GM06990 (cell line): ENCODE measurements around the gene RAG2.
"Not testable (repeated sequence)": the region's sequence is repeated elsewhere in the genome, so short reads cannot be mapped to it uniquely, and the experiment has no call there.

Experiments used
- DNase-seq: peaks from one replicate; pipeline ENCODE4 v3.0.0-alpha.2; 2011; ENCODE audit not compliant: insufficient read length; ENCODE audit errors: extremely low read depth
- H3K27me3 ChIP-seq: replicated peaks from 2 replicates; pipeline ENCODE4 v1.6.0; 2011; ENCODE audit warnings: low read length; ENCODE audit not compliant: control insufficient read depth, insufficient read depth
- H3K36me3 ChIP-seq: 2 replicates; pipeline ENCODE4 v1.5.1; 2011; ENCODE audit warnings: low read length; ENCODE audit not compliant: control insufficient read depth, insufficient read depth
- H3K4me3 ChIP-seq: replicated peaks from 2 replicates; pipeline ENCODE4 v1.5.1; 2011; ENCODE audit warnings: low read depth, mild to moderate bottlenecking, control low read depth, low read length
- TF ChIP-seq, protein P1 (sequence below): IDR thresholded peaks from 2 replicates; pipeline ENCODE4 v1.5.1; 2011; ENCODE audit warnings: low read length, control low read depth, mild to moderate bottlenecking, inconsistent platforms; ENCODE audit not compliant: insufficient read depth, poor library complexity, severe bottlenecking

RAG2 gene

DNA sequence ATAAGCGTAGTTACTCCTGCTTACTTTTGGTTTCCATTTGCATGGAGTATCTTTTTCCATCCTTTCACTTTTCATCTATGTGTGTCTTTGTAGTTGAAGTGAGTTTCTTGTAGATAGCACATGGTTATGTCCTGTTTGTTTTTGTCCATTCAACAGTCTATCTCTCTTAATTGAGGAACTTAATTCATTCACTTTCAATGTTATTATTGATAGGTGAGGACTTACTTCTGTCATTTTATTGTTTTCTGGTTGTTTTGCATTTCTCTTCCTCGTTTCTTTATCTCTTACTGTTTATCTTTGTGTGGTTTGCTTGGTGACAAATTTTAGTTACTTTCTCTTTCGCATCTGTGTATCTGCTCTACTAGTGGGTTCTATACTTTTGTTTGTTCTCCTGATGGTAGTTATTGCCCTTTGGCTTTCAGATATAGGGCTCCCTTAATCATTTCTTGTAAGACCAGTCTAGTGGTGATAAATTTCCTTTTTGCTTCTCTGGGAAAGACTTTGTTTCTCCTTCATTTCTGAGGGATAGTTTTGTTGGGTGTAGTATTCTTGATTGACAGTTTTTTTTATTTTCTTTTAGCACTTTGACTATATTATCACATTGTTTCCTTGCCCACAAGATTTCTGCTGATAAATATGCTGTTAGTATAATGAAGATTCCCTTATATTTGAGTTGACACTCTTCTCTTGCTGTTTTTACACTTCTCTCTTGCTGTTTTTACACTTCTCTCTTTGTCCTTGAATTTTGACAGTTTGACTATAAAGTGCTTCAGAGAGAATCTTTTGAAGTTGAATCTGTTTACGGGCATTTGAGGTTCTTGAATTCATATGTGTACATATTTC lies 39.2 kb downstream of the RAG2 start:
- TF ChIP-seq, protein P1, sequence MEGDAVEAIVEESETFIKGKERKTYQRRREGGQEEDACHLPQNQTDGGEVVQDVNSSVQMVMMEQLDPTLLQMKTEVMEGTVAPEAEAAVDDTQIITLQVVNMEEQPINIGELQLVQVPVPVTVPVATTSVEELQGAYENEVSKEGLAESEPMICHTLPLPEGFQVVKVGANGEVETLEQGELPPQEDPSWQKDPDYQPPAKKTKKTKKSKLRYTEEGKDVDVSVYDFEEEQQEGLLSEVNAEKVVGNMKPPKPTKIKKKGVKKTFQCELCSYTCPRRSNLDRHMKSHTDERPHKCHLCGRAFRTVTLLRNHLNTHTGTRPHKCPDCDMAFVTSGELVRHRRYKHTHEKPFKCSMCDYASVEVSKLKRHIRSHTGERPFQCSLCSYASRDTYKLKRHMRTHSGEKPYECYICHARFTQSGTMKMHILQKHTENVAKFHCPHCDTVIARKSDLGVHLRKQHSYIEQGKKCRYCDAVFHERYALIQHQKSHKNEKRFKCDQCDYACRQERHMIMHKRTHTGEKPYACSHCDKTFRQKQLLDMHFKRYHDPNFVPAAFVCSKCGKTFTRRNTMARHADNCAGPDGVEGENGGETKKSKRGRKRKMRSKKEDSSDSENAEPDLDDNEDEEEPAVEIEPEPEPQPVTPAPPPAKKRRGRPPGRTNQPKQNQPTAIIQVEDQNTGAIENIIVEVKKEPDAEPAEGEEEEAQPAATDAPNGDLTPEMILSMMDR, result no peak
- Histone ChIP-seq H3K4me3 (0 out of 2 replicates have a peak overlapping the region, but pooled peaks have one; percentile 11), H3K27me3 (no peaks in the 10 kb centered on the region; the same call in 1 of the 2 replicates), H3K36me3 (no peaks in the 10 kb centered on the region)
- DNase-seq, result no peak

DNA sequence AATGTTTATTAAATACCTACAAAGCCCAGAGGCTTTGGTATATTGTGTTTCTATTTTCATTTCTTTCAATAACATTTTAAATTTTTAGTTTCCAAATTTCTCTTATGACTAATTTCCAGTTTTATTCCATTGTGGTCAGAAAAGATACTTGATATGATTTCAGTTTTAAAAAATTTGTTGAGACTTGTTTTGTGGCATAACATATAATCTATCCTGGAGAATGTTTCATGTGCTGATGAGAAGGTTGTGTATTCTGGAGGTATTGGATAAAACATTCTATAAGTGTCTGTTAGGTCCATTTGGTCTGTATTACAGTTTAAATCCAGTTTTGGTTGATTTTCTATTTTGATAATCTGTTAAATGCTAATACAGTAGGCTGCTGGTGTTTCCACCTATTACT lies 40.0 kb downstream of the RAG2 start:
- H3K36me3 ChIP-seq, result no peaks in the 10 kb centered on the region
- H3K27me3 ChIP-seq, result no peaks in the 10 kb centered on the region; the same call in 1 of the 2 replicates
- TF ChIP-seq, protein P1, result no peak
- H3K4me3 ChIP-seq, result no peak overlapping the region
- DNase-seq, result no peak

DNA sequence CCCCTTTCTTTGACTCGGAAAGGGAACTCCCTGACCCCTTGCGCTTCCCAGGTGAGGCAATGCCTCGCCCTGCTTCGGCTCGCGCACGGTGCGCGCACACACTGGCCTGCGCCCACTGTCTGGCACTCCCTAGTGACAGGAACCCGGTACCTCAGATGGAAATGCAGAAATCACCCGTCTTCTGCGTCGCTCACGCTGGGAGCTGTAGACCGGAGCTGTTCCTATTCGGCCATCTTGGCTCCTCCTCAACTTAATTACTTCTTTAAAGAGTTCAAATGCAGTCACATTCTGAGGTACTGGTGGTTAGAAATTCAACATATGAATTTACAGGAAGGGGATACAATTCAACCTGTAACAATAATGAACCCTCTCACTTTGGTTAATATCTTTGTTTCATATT lies 40.6 kb downstream of the RAG2 start:
- not testable (repeated sequence) for H3K36me3 ChIP-seq, H3K4me3 ChIP-seq, H3K27me3 ChIP-seq, DNase-seq

DNA sequence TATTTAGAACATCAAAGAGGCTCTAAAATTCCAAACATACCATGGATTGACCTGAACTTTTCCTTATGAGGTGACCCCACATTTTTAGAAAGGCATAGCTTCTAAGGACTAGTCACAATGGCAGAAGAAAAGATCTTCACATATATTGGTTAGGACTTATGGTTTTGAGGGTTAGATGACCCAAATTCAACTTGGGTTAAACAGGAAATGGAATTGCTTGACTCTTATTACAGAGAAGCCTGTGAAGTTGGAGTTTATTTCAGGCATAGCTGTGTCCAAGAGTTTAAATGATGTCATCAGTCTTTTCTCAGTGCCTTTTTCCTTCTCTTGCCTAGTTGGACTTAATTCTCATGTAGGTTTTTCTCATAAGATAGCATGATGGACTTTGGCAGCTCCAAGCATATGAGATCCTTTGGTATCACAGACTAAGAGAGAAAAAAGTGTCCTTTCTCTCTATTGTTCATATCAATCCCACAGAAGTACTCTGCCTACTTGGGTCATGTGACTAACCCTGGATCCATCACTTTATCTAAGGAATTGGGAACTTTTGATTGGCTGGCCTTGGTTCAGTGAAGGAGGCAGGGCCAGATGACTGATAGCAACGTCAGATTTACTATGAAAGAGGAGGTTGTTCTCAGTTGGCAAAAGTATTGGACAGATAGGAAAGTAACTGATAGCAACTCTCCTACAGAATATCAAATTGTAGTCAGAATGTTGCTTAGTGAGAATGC lies 47.5 kb downstream of the RAG2 start:
- H3K4me3 ChIP-seq, result no peak overlapping the region
- no peak for DNase-seq
- TF ChIP-seq, protein P1, result no peak
- H3K36me3 ChIP-seq, result no peaks in the 10 kb centered on the region
- H3K27me3 ChIP-seq, result no peaks in the 10 kb centered on the region
